Stomach (tissue), 4 donors: ENCODE data around the gene GPBAR1.

Experiments
- CTCF ChIP-seq, 7 experiments: fragments of 450-650 bp in 4 of 7; fragments of 200-600 bp in 3 of 7; sonication (generic) in 3 of 7; IDR thresholded peaks; one replicate each; pipeline ENCODE4 v1.5.1; 2016 to 2019; ENCODE audit warnings: antibody characterized with exemption in 7 of 7, control low read depth in 2 of 7, mild to moderate bottlenecking in 1 of 7
- POLR2A ChIP-seq, 4 donors: fragments of 450-650 bp; IDR thresholded peaks; one replicate each; pipeline ENCODE4 v1.6.1; 2016; ENCODE audit warnings: antibody characterized with exemption in 4 of 4, control low read depth in 2 of 4, mild to moderate bottlenecking in 1 of 4, moderate library complexity in 1 of 4
- POLR2AphosphoS5 ChIP-seq, 3 donors: sonication (generic); formaldehyde crosslinking; IDR thresholded peaks; one replicate each; pipeline ENCODE4 v1.6.1; 2016; ENCODE audit warnings: antibody characterized with exemption in 3 of 3

- TF ChIP-seq CTCF (IDR thresholded peaks at IDR 0.05) (no peak), POLR2AphosphoS5 (IDR thresholded peaks at IDR 0.05) (no peak), POLR2A (IDR thresholded peaks at IDR 0.05) (no peak)
These were observed 649 bp upstream of the GPBAR1 start for GRCh38 chr2:218260166-218260565.
